ENCODE measurements around the gene KLHL29.

DNA sequence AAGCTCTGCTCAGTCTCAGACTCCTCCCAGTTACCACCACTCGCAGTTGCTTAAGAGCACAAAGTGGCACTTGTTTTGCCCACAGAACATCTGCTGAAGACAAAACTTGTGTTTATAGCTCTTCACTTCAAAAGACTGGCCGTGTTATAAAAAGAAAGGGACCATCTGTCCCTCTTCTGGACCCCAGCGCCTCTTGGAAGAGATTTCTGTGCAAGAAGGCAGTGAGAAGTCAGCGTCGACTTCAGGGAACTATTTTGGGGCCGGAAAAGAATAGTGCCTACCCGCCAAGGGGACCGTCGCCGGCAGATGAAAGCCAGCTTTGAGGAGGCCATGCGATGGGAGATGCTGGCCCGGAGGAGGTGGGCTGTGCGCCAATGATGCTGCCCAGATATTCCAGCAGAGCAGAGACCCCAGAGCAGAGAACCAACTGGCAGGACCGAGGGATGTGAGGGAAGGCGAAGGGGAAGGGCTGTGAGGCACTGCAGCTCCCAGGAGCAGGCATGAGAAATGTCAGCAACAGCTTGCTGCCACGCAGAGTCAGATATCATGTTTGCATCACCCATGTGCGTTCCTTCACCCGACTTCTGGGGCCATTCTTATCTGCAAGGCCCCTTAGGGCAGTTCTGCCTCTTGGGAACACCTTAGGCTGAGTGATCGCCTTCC lies 271.1 kb downstream of the KLHL29 start:
- TF ChIP-seq POLR2AphosphoS5 (IDR thresholded peaks at IDR 0.05; ENCODE audit: low read depth) (no peak), EZH2 (IDR thresholded peaks at IDR 0.05; ENCODE audit: low read depth, unreplicated experiment) (no peak), JUNB (IDR thresholded peaks at IDR 0.05; ENCODE audit: unreplicated experiment) (no peak), EZH2phosphoT487 (IDR thresholded peaks at IDR 0.05; ENCODE audit: unreplicated experiment) (no peak)
- TF ChIP-seq, protein P1, sequence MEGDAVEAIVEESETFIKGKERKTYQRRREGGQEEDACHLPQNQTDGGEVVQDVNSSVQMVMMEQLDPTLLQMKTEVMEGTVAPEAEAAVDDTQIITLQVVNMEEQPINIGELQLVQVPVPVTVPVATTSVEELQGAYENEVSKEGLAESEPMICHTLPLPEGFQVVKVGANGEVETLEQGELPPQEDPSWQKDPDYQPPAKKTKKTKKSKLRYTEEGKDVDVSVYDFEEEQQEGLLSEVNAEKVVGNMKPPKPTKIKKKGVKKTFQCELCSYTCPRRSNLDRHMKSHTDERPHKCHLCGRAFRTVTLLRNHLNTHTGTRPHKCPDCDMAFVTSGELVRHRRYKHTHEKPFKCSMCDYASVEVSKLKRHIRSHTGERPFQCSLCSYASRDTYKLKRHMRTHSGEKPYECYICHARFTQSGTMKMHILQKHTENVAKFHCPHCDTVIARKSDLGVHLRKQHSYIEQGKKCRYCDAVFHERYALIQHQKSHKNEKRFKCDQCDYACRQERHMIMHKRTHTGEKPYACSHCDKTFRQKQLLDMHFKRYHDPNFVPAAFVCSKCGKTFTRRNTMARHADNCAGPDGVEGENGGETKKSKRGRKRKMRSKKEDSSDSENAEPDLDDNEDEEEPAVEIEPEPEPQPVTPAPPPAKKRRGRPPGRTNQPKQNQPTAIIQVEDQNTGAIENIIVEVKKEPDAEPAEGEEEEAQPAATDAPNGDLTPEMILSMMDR (conservative IDR thresholded peaks at IDR 0.05; ENCODE audit: low read depth in 2 of 2): no peak
- TF ChIP-seq, protein P2, sequence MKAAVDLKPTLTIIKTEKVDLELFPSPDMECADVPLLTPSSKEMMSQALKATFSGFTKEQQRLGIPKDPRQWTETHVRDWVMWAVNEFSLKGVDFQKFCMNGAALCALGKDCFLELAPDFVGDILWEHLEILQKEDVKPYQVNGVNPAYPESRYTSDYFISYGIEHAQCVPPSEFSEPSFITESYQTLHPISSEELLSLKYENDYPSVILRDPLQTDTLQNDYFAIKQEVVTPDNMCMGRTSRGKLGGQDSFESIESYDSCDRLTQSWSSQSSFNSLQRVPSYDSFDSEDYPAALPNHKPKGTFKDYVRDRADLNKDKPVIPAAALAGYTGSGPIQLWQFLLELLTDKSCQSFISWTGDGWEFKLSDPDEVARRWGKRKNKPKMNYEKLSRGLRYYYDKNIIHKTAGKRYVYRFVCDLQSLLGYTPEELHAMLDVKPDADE (IDR thresholded peaks at IDR 0.05): no peak
